ENCODE measurements around the gene MESD. TPM values are rescaled to one million over a fixed set of nuclear protein-coding genes. Genes with fewer than 3 reads are reported as not detected.

MESD gene
- total and polyA plus RNA-seq, 9 of the 15 experiments (the other 6 are each of a cell fraction or from before 2014, with no cell fraction given) = 11.3 to 39.7 (median 22.8) TPM

DNA sequence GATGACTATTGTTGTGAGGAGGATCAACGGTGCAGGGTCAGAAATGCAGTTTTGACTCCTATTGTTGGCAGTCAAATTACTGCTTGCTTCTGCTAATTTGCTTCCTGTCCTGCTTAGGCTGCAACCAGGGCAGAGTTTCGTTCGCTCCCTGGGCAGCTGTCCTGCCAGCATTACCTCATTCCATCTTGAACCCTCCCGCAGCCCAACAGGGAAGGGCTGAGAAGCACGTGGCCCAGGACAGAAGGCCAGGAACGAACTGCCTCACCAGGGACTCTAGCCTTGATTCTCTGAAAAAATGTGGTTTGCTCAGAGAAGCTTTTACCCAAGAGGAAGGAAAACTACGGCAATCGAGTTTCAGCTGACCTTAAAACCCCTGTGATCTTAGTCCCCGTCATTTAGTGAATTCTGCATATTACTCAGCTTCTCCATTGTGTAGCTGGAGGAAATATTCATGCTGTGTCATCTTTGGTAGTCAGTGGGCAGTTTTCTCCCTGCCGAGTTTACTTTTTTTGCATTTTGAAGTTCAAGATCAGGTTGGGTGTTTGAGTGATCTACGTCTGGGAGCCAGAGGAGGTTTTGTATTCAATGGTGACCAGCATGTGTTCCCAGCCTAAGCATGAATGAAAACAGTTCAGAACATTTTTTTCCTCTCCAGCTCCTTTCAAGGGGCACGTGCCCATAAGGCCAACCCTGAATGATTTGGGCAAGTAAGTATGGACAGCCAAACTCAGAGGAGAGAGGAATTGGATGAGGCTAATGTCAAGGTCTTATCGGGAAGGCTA lies 34.1 kb upstream of the MESD start (continued):
- TF ChIP-seq, protein P1, sequence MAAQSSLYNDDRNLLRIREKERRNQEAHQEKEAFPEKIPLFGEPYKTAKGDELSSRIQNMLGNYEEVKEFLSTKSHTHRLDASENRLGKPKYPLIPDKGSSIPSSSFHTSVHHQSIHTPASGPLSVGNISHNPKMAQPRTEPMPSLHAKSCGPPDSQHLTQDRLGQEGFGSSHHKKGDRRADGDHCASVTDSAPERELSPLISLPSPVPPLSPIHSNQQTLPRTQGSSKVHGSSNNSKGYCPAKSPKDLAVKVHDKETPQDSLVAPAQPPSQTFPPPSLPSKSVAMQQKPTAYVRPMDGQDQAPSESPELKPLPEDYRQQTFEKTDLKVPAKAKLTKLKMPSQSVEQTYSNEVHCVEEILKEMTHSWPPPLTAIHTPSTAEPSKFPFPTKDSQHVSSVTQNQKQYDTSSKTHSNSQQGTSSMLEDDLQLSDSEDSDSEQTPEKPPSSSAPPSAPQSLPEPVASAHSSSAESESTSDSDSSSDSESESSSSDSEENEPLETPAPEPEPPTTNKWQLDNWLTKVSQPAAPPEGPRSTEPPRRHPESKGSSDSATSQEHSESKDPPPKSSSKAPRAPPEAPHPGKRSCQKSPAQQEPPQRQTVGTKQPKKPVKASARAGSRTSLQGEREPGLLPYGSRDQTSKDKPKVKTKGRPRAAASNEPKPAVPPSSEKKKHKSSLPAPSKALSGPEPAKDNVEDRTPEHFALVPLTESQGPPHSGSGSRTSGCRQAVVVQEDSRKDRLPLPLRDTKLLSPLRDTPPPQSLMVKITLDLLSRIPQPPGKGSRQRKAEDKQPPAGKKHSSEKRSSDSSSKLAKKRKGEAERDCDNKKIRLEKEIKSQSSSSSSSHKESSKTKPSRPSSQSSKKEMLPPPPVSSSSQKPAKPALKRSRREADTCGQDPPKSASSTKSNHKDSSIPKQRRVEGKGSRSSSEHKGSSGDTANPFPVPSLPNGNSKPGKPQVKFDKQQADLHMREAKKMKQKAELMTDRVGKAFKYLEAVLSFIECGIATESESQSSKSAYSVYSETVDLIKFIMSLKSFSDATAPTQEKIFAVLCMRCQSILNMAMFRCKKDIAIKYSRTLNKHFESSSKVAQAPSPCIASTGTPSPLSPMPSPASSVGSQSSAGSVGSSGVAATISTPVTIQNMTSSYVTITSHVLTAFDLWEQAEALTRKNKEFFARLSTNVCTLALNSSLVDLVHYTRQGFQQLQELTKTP (IDR thresholded peaks at IDR 0.05; ENCODE audit: low read depth in 1 of 2, partially characterized antibody in 2 of 2) = no peak
- peak; percentile 69 for TF ChIP-seq MAFG (tag; conservative IDR thresholded peaks at IDR 0.05)

DNA sequence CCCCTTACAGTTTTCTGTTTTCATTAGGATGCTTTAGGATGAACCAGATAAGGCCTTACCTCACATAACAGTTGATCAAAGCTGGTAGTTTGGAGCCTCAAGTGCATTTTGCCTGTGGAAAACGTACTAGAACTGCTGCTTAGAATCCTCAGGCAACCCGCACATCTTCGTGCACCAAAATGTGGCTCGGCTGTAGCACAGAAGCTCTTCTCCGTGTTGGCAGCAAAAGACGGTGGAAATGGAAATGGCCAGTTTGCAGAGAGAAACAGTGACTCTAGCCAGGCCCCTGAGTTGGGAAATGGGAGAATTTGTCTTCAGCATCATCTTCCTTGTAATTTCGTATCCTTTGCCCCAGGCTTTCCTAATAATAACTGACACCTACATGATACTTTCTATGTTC lies 31.7 kb upstream of the MESD start:
- POLR2A ChIA-PET = interaction anchor here (0.9 to 1.6 kb wide), 2 partner anchors 10 to 12 kb away, joined by 4 to 5 read pairs; no protein-coding TSS in a partner anchor
- no TSS peak for BruUV-seq (replicated peaks)
- Histone ChIP-seq H3K4me3 (no peak overlapping the region), H4K20me1 (replicated peaks; ENCODE audit: control insufficient read depth, insufficient read depth, low read length) (no peaks in the 10 kb centered on the region), H3K79me2 (ENCODE audit: control insufficient read depth, insufficient read depth, low read length) (no peaks in the 10 kb centered on the region), H2AFZ (ENCODE audit: low read depth, low read length) (0 out of 2 replicates have a peak overlapping the region, but pooled peaks have one; percentile 14), H3K4me2 (ENCODE audit: insufficient read depth, low read length) (no peak overlapping the region), H3K36me3 (ENCODE audit: control insufficient read depth, insufficient read depth, low read length) (no peaks in the 10 kb centered on the region), H3K27ac (ENCODE audit: extremely low read depth, low read depth, low read length) (no peak overlapping the region), H3K27me3 (ENCODE audit: control insufficient read depth in 2 of 2, insufficient read depth in 2 of 2, low read length in 2 of 2) (no peaks in the 10 kb centered on the region), H3K9me1 (ENCODE audit: control insufficient read depth, insufficient read depth, low read length) (no peaks in the 10 kb centered on the region), H3K9me3 (replicated peaks; ENCODE audit: control insufficient read depth, insufficient read depth, low read depth, low read length) (no peaks in the 10 kb centered on the region), H3K9ac (ENCODE audit: insufficient read depth in 1 of 2, low read depth in 2 of 2, low read length in 2 of 2) (no peak overlapping the region), H3K4me1 (replicated peaks in 1 of 2; ENCODE audit: control insufficient read depth in 2 of 2, insufficient read depth in 2 of 2, low read length in 2 of 2) (peaks cover 0 to 15% of the 10 kb centered on the region in 2 experiments; a peak in 4 of 5 replicates)
- no peak for DNase-seq (ENCODE audit: extremely low read depth in 1 of 4, low spot score in 3 of 4)
- no peak for FAIRE-seq
- 66% methylated on average over 7 of the region's 7 CpGs for WGBS (ENCODE audit: insufficient coverage, low coverage, missing lambda C conversion rate)
- in situ Hi-C loops (cut with MboI) (no loop called here), intact Hi-C loops (cut with micrococcal nuclease) (no loop called here)
- CTCF ChIA-PET (ENCODE audit: low intra/inter-chr PET ratio) = no interaction called here
- no peak for ATAC-seq
- TF ChIP-seq SMAD2 (IDR thresholded peaks at IDR 0.05; ENCODE audit: low read depth, low read length) = no peak
- TF ChIP-seq, protein P2, sequence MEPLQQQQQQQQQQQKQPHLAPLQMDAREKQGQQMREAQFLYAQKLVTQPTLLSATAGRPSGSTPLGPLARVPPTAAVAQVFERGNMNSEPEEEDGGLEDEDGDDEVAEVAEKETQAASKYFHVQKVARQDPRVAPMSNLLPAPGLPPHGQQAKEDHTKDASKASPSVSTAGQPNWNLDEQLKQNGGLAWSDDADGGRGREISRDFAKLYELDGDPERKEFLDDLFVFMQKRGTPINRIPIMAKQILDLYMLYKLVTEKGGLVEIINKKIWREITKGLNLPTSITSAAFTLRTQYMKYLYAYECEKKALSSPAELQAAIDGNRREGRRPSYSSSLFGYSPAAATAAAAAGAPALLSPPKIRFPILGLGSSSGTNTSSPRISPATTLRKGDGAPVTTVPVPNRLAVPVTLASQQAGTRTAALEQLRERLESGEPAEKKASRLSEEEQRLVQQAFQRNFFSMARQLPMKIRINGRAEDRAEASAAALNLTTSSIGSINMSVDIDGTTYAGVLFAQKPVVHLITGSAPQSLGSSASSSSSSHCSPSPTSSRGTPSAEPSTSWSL (CRISPR knock-in tag; IDR thresholded peaks at IDR 0.05; ENCODE audit: borderline replicate concordance) = no peak
- no peak for TF ChIP-seq ZBTB8A (IDR thresholded peaks at IDR 0.05; ENCODE audit: partially characterized antibody)
- no peak for TF ChIP-seq TARDBP (IDR thresholded peaks at IDR 0.05)
- no peak for TF ChIP-seq SP2 (IDR thresholded peaks at IDR 0.05; ENCODE audit: extremely low read depth, low read depth, low read length, poor library complexity, severe bottlenecking)
- TF ChIP-seq HDAC1 (IDR thresholded peaks at IDR 0.05) = no peak
- no peak for TF ChIP-seq DIDO1 (tag; IDR thresholded peaks at IDR 0.05; ENCODE audit: low read depth)
- no peak for TF ChIP-seq MTA2 (IDR thresholded peaks at IDR 0.05; ENCODE audit: low read depth)
- TF ChIP-seq FOXP1 (CRISPR knock-in tag; IDR thresholded peaks at IDR 0.05) = no peak
